Measurements from ENCODE around the gene NOTCH1. TPM values are rescaled to one million over a fixed set of nuclear protein-coding genes. Genes with fewer than 3 reads are reported as not detected.

Gene NOTCH1
- total RNA-seq, 1 experiment from 2014 or later = 37.2 TPM

DNA sequence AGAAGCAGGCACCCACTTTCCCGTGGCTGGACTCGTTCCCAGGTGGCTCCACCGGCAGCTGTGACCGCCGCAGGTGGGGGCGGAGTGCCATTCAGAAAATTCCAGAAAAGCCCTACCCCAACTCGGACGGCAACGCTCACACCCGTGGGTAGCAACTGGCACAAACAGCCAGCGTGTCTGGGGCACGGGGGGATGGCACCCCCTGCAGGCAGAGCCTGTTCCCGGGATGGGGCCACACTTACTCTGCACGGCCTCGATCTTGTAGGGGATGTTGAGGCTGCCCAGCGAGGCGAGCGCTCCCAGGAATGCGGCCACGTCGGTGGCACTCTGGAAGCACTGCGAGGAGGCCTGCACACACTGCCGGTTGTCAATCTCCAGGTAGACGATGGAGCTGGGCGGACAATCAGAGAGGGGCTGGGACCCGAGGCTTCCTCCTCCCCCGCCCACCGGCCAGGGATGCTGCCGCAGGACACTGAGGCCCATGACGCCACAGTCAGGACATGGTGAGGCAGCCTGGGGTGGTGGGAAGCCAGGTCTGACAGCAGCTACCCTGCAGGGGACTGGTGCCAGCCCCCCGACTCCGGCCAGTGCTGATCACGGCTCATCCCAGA, 42.8 kb downstream of the NOTCH1 start:
- H3K4me3 ChIP-seq (ENCODE audit: low read depth, low read length, poor library complexity, severe bottlenecking) = no peak overlapping the region
- H3K36me3 ChIP-seq (ENCODE audit: insufficient read depth, low read length, poor library complexity, severe bottlenecking) = peaks cover 57% of the 10 kb centered on the region
- no TSS peak for BruUV-seq (replicated peaks)
- ChIA-PET CTCF (no interaction called here), POLR2A (ENCODE audit: low non-redundant PET) (no interaction called here)
- no peaks in the 10 kb centered on the region for H3K9me3 ChIP-seq (ENCODE audit: low read depth, low read length, poor library complexity, severe bottlenecking)
- no peaks in the 10 kb centered on the region for H3K27me3 ChIP-seq (replicated peaks; ENCODE audit: insufficient read depth, low read depth, low read length, poor library complexity)
- intact Hi-C loops (cut with micrococcal nuclease; ENCODE audit: unreplicated experiment) = no loop called here
- no peak for TF ChIP-seq EZH2 (IDR thresholded peaks at IDR 0.05; ENCODE audit: borderline replicate concordance, low read depth, low read length, poor library complexity, severe bottlenecking)
- TF ChIP-seq, protein P1, sequence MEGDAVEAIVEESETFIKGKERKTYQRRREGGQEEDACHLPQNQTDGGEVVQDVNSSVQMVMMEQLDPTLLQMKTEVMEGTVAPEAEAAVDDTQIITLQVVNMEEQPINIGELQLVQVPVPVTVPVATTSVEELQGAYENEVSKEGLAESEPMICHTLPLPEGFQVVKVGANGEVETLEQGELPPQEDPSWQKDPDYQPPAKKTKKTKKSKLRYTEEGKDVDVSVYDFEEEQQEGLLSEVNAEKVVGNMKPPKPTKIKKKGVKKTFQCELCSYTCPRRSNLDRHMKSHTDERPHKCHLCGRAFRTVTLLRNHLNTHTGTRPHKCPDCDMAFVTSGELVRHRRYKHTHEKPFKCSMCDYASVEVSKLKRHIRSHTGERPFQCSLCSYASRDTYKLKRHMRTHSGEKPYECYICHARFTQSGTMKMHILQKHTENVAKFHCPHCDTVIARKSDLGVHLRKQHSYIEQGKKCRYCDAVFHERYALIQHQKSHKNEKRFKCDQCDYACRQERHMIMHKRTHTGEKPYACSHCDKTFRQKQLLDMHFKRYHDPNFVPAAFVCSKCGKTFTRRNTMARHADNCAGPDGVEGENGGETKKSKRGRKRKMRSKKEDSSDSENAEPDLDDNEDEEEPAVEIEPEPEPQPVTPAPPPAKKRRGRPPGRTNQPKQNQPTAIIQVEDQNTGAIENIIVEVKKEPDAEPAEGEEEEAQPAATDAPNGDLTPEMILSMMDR (conservative IDR thresholded peaks at IDR 0.05; ENCODE audit: low read depth, low read length) = 0 out of 2 replicates have a peak, but pooled peaks have one; percentile 20
- no peak overlapping the region for H3K27ac ChIP-seq (ENCODE audit: low read depth, low read length, poor library complexity, severe bottlenecking)
- H3K4me1 ChIP-seq (ENCODE audit: insufficient read depth, low read length, poor library complexity, severe bottlenecking) = no peaks in the 10 kb centered on the region
- no peak for DNase-seq (ENCODE audit: low spot score)

DNA sequence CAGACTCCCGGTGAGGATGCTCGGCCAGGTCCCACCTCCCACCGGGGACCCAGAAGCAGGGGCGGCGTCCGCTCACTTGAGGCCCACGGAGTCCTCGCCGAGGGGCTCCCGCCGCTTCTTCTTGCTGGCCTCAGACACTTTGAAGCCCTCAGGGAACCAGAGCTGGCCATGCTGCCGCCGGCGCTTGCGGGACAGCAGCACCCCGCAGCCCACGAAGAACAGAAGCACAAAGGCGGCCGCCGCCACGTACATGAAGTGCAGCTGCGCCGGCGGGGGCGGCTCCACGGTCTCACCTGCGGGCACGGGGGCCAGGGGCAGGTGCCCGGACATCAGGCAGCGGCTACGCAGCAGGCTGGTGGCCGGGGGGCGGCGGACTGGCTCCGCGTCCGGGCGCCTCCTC, 43.7 kb downstream of the NOTCH1 start:
- Histone ChIP-seq H3K9me3 (ENCODE audit: low read depth, low read length, poor library complexity, severe bottlenecking) (no peaks in the 10 kb centered on the region), H3K4me3 (ENCODE audit: low read depth, low read length, poor library complexity, severe bottlenecking) (no peak overlapping the region), H3K27me3 (replicated peaks; ENCODE audit: insufficient read depth, low read depth, low read length, poor library complexity) (no peaks in the 10 kb centered on the region), H3K27ac (ENCODE audit: low read depth, low read length, poor library complexity, severe bottlenecking) (no peak overlapping the region), H3K4me1 (ENCODE audit: insufficient read depth, low read length, poor library complexity, severe bottlenecking) (no peaks in the 10 kb centered on the region), H3K36me3 (ENCODE audit: insufficient read depth, low read length, poor library complexity, severe bottlenecking) (peaks cover 52% of the 10 kb centered on the region)
- TF ChIP-seq, protein P1 (conservative IDR thresholded peaks at IDR 0.05; ENCODE audit: low read depth, low read length) = no peak
- ChIA-PET POLR2A (ENCODE audit: low non-redundant PET) (no interaction called here), CTCF (no interaction called here)
- no peak for DNase-seq (ENCODE audit: low spot score)
- intact Hi-C loops (cut with micrococcal nuclease; ENCODE audit: unreplicated experiment) = no loop called here
- no TSS peak for BruUV-seq (replicated peaks)

DNA sequence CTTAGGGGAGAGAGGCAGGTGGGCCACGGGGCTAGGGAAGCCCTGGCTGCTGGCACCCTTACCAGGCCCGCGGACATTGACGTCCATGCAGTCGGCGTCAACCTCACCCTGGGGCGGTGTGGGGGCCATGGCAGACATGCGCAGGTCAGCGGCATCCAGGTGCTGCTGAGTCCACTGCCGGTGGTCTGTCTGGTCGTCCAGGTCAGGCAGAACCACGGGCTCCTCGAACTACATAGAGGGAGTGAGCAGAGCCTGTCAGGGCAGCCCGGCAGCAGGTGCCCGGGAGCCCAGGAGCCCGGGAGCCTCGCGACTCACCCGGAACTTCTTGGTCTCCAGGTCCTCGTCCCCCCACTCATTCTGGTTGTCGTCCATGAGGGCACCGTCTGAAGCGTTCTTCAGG, 44.2 kb downstream of the NOTCH1 start:
- Histone ChIP-seq H3K4me1 (ENCODE audit: insufficient read depth, low read length, poor library complexity, severe bottlenecking) (no peaks in the 10 kb centered on the region), H3K27me3 (replicated peaks; ENCODE audit: insufficient read depth, low read depth, low read length, poor library complexity) (no peaks in the 10 kb centered on the region), H3K36me3 (ENCODE audit: insufficient read depth, low read length, poor library complexity, severe bottlenecking) (peaks cover 56% of the 10 kb centered on the region), H3K27ac (ENCODE audit: low read depth, low read length, poor library complexity, severe bottlenecking) (no peak overlapping the region), H3K4me3 (ENCODE audit: low read depth, low read length, poor library complexity, severe bottlenecking) (no peak overlapping the region), H3K9me3 (ENCODE audit: low read depth, low read length, poor library complexity, severe bottlenecking) (no peaks in the 10 kb centered on the region)
- POLR2A ChIA-PET (ENCODE audit: low non-redundant PET) = no interaction called here
- intact Hi-C loops (cut with micrococcal nuclease; ENCODE audit: unreplicated experiment) = no loop called here
- no peak for DNase-seq (ENCODE audit: low spot score)
- CTCF ChIA-PET = no interaction called here
- BruUV-seq (replicated peaks) = no TSS peak
- TF ChIP-seq EZH2 (IDR thresholded peaks at IDR 0.05; ENCODE audit: borderline replicate concordance, low read depth, low read length, poor library complexity, severe bottlenecking) = no peak

Measured in A673 (cell line).